OCI-LY7 (cell line): ENCODE data around the gene RPL31. TPM values are rescaled to one million over a fixed set of nuclear protein-coding genes. Genes with fewer than 3 reads are reported as not detected.

Experiments used
- BruUV-seq: library from RNA; stranded (reverse); fragments of 400-500 nt; replicated peaks from 2 replicates; lab custom pipeline; 2021; lab: Mats Ljungman, UMichigan
- CTCF ChIA-PET: fragments of 300-600 bp; sonication (Branson Sonifier 250); formaldehyde crosslinking; loops from one replicate; lab custom pipeline; 2022; ENCODE audit warnings: antibody characterized with exemption; ENCODE audit not compliant: unreplicated experiment; lab: Charles Lee
- POLR2A ChIA-PET: fragments of 300-600 bp; sonication (Branson Sonifier 250); formaldehyde crosslinking; loops from one replicate; lab custom pipeline; 2022; ENCODE audit warnings: antibody characterized with exemption; lab: Charles Lee
- DNase-seq: peaks from one replicate; pipeline ENCODE4 v3.0.0-alpha.2; 2015; ENCODE audit warnings: low spot score
- H2AFZ ChIP-seq: fragments of 200-600 bp; sonication (generic), shearing (Covaris generic); 2 replicates; pipeline ENCODE4 v1.6.1; 2014; ENCODE audit warnings: mild to moderate bottlenecking, antibody characterized with exemption, low read length, moderate library complexity
- H3K27ac ChIP-seq: fragments of 200-600 bp; sonication (generic); 2 replicates; pipeline ENCODE4 v1.5.1; 2014; ENCODE audit warnings: mixed run types, low read depth, mild to moderate bottlenecking, moderate library complexity, low read length, inconsistent platforms; ENCODE audit not compliant: poor library complexity, severe bottlenecking
- H3K36me3 ChIP-seq: fragments of 200-600 bp; sonication (generic); 2 replicates; pipeline ENCODE4 v1.6.1; 2014; ENCODE audit warnings: mild to moderate bottlenecking, antibody characterized with exemption, low read length, moderate library complexity, mixed read lengths; ENCODE audit not compliant: insufficient read depth
- H3K4me1 ChIP-seq: fragments of 200-600 bp; sonication (generic); 2 replicates; pipeline ENCODE4 v1.5.1; 2014; ENCODE audit warnings: mild to moderate bottlenecking, low read length; ENCODE audit not compliant: insufficient read depth, poor library complexity, severe bottlenecking
- H3K4me2 ChIP-seq: fragments of 200-600 bp; sonication (generic); 2 replicates; pipeline ENCODE4 v1.6.1; 2014; ENCODE audit warnings: mild to moderate bottlenecking, low read length
- H3K4me3 ChIP-seq: fragments of 200-600 bp; sonication (generic); 2 replicates; pipeline ENCODE4 v1.5.1; 2014; ENCODE audit warnings: mild to moderate bottlenecking, low read depth, low read length; ENCODE audit not compliant: poor library complexity, severe bottlenecking
- H3K79me2 ChIP-seq: fragments of 200-600 bp; sonication (generic); 2 replicates; pipeline ENCODE4 v1.6.1; 2016; ENCODE audit warnings: low read depth, mild to moderate bottlenecking, low read length, moderate library complexity, mixed read lengths; ENCODE audit not compliant: insufficient read depth
- H3K9me2 ChIP-seq: fragments of 200-600 bp; sonication (generic); 2 replicates; pipeline ENCODE4 v1.6.1; 2016; ENCODE audit warnings: mild to moderate bottlenecking, low read length, mixed read lengths; ENCODE audit not compliant: insufficient read depth
- H3K9me3 ChIP-seq: fragments of 200-600 bp; sonication (generic); 2 replicates; pipeline ENCODE4 v1.6.1; 2014; ENCODE audit warnings: mild to moderate bottlenecking, mixed run types, low read length, mixed read lengths
- H4K20me1 ChIP-seq: fragments of 200-600 bp; sonication (generic); 2 replicates; pipeline ENCODE4 v1.6.1; 2014; ENCODE audit warnings: mild to moderate bottlenecking, antibody characterized with exemption, low read length, moderate library complexity, mixed read lengths; ENCODE audit not compliant: insufficient read depth
- CTCF ChIP-seq: fragments of 200-600 bp; sonication (generic); conservative IDR thresholded peaks from 2 replicates; pipeline ENCODE4 v1.5.1; 2014; ENCODE audit warnings: mild to moderate bottlenecking, antibody characterized with exemption, low read length, moderate library complexity, mixed read lengths
- EZH2phosphoT487 ChIP-seq: fragments of 200-600 bp; sonication (generic); IDR thresholded peaks from 2 replicates; pipeline ENCODE4 v1.6.1; 2018; ENCODE audit warnings: low read depth, borderline replicate concordance, mild to moderate bottlenecking, mixed run types, antibody characterized with exemption, low read length, moderate library complexity, mixed read lengths
- intact Hi-C: fragments of 100-400 bp; cut with micrococcal nuclease; formaldehyde crosslinking; loops from one replicate; pipeline ENCODE4 v1.10.0; 2022; ENCODE audit not compliant: unreplicated experiment
- total RNA-seq, 2 experiments: library from RNA; depleted of rRNA in 1 of 2; stranded (reverse); fragments of >200 nt in 1 of 2; shearing (Covaris generic) in 1 of 2; gene quantifications; 2 replicates each; pipeline ENCODE4 v1.2.3, GENCODE V29; 2014 to 2022

The RPL31 gene
- total RNA-seq, 2 experiments from 2014 or later: 1,348 to 1,991 TPM

GRCh38 chr2:100969998-100970397 lies 32.1 kb upstream of the RPL31 start:
- CTCF ChIA-PET: no interaction called here
- no peak for DNase-seq
- Histone ChIP-seq H2AFZ (no peak overlapping the region), H4K20me1 (no peaks in the 10 kb centered on the region), H3K9me2 (no peaks in the 10 kb centered on the region), H3K4me3 (no peak overlapping the region), H3K4me1 (no peaks in the 10 kb centered on the region), H3K4me2 (no peak overlapping the region), H3K79me2 (no peaks in the 10 kb centered on the region), H3K36me3 (no peaks in the 10 kb centered on the region), H3K27ac (no peak overlapping the region), H3K9me3 (no peaks in the 10 kb centered on the region)
- TF ChIP-seq EZH2phosphoT487 (no peak), CTCF (no peak)
- BruUV-seq: no TSS peak
- intact Hi-C loops: no loop called here
- POLR2A ChIA-PET: no interaction called here

- no peaks in the 10 kb centered on the region for H3K36me3 ChIP-seq
- DNase-seq: no peak
- no peaks in the 10 kb centered on the region for H4K20me1 ChIP-seq
- TF ChIP-seq EZH2phosphoT487 (no peak), CTCF (no peak)
- intact Hi-C loops: no loop called here
- no peaks in the 10 kb centered on the region for H3K9me2 ChIP-seq
- no peaks in the 10 kb centered on the region for H3K79me2 ChIP-seq
- no peaks in the 10 kb centered on the region for H3K4me1 ChIP-seq
- H3K4me2 ChIP-seq: no peak overlapping the region
- POLR2A ChIA-PET: no interaction called here
- H3K27ac ChIP-seq: no peak overlapping the region
- H3K4me3 ChIP-seq: no peak overlapping the region
- no TSS peak for BruUV-seq
- no peak overlapping the region for H2AFZ ChIP-seq
- H3K9me3 ChIP-seq: no peaks in the 10 kb centered on the region
- CTCF ChIA-PET: no interaction called here
Observed at GRCh38 chr2:100971221-100971620, 30.9 kb upstream of the RPL31 start.

GRCh38 chr2:100972452-100972851 lies 29.6 kb upstream of the RPL31 start:
- POLR2A ChIA-PET: no interaction called here
- Histone ChIP-seq H2AFZ (no peak overlapping the region), H3K9me2 (no peaks in the 10 kb centered on the region), H3K27ac (no peak overlapping the region), H3K4me3 (no peak overlapping the region), H3K79me2 (no peaks in the 10 kb centered on the region), H3K9me3 (no peaks in the 10 kb centered on the region), H3K4me2 (no peak overlapping the region), H4K20me1 (no peaks in the 10 kb centered on the region), H3K36me3 (no peaks in the 10 kb centered on the region), H3K4me1 (peaks cover 11% of the 10 kb centered on the region)
- TF ChIP-seq EZH2phosphoT487: no peak
- TF ChIP-seq CTCF: no peak
- intact Hi-C loops: no loop called here
- CTCF ChIA-PET: no interaction called here
- no TSS peak for BruUV-seq
- DNase-seq: no peak
